Keratinocyte (primary cell): ENCODE results near the gene PIGS. TPM values are rescaled to one million over a fixed set of nuclear protein-coding genes. Genes with fewer than 3 reads are reported as not detected.

Experiments used
- DNase-seq: peaks from one replicate; pipeline ENCODE4 v3.0.0-alpha.2; 2011; ENCODE audit warnings: low read depth, missing footprints, low spot score
- FAIRE-seq: peaks from 2 replicates; lab custom pipeline; 2011; peaks lifted over from hg19 to GRCh38; lab: Jason Lieb, UNC
- H2AFZ ChIP-seq: 2 replicates; pipeline ENCODE4 v1.6.0; 2012; ENCODE audit warnings: low read length, control low read depth, inconsistent platforms; ENCODE audit not compliant: control insufficient read depth
- H3K27ac ChIP-seq: 2 replicates; pipeline ENCODE4 v1.5.1; 2011; ENCODE audit warnings: low read length; ENCODE audit not compliant: control insufficient read depth, insufficient read depth
- H3K27me3 ChIP-seq: 3 replicates; pipeline ENCODE4 v1.6.0; 2011; ENCODE audit warnings: low read length; ENCODE audit not compliant: control insufficient read depth, insufficient read depth; ENCODE audit errors: extremely low read depth
- H3K36me3 ChIP-seq, 2 experiments: 2 replicates in 1 of 2; 3 replicates in 1 of 2; pipeline ENCODE4 v1.5.1; 2011; ENCODE audit warnings: low read length in 2 of 2, mild to moderate bottlenecking in 1 of 2; ENCODE audit not compliant: control insufficient read depth in 2 of 2, insufficient read depth in 2 of 2; ENCODE audit errors: extremely low read depth in 1 of 2
- H3K4me1 ChIP-seq: 3 replicates; pipeline ENCODE4 v1.5.1; 2011; ENCODE audit warnings: low read length; ENCODE audit not compliant: control insufficient read depth, insufficient read depth; ENCODE audit errors: extremely low read depth
- H3K4me2 ChIP-seq: 3 replicates; pipeline ENCODE4 v1.6.0; 2011; ENCODE audit warnings: low read depth, low read length; ENCODE audit not compliant: control insufficient read depth, insufficient read depth; ENCODE audit errors: extremely low read depth
- H3K4me3 ChIP-seq, 3 experiments: fragments of 200-600 bp in 1 of 3; sonication (generic) in 1 of 3; 2 replicates in 2 of 3; 3 replicates in 1 of 3; pipeline ENCODE4 v1.5.1; 2011 to 2016; ENCODE audit warnings: low read length in 3 of 3, mild to moderate bottlenecking in 3 of 3, control low read depth in 2 of 3, inconsistent platforms in 1 of 3, low read depth in 1 of 3, mixed read lengths in 1 of 3, mixed run types in 1 of 3, moderate library complexity in 1 of 3; ENCODE audit not compliant: control insufficient read depth in 2 of 3, insufficient read depth in 2 of 3; ENCODE audit errors: extremely low read depth in 1 of 3
- H3K79me2 ChIP-seq: 2 replicates; pipeline ENCODE4 v1.6.0; 2012; ENCODE audit warnings: low read length; ENCODE audit not compliant: control insufficient read depth, insufficient read depth
- H3K9ac ChIP-seq: 3 replicates; pipeline ENCODE4 v1.6.0; 2011; ENCODE audit warnings: low read length; ENCODE audit not compliant: control insufficient read depth, insufficient read depth; ENCODE audit errors: extremely low read depth
- H3K9me1 ChIP-seq: 3 replicates; pipeline ENCODE4 v1.6.0; 2011; ENCODE audit warnings: low read length; ENCODE audit not compliant: control insufficient read depth, insufficient read depth; ENCODE audit errors: extremely low read depth
- H3K9me3 ChIP-seq: 2 replicates; pipeline ENCODE4 v1.5.1; 2012; ENCODE audit warnings: low read depth, low read length; ENCODE audit not compliant: control insufficient read depth
- H4K20me1 ChIP-seq: 3 replicates; pipeline ENCODE4 v1.6.0; 2011; ENCODE audit warnings: low read length; ENCODE audit not compliant: control insufficient read depth, insufficient read depth; ENCODE audit errors: extremely low read depth
- EZH2 ChIP-seq: IDR thresholded peaks from one replicate; pipeline ENCODE4 v1.6.1; 2012; ENCODE audit warnings: inconsistent platforms, mild to moderate bottlenecking, low read length, moderate library complexity
- dilution Hi-C: fragments of 300-500 bp; cut with MboI; formaldehyde crosslinking; loops from one replicate; pipeline ENCODE4 v1.7.0; 2020; ENCODE audit warnings: low sequenced_read_pairs; ENCODE audit not compliant: extremely low pct_ligation_motif_present
- polyA plus RNA-seq, 5 experiments: library from polyadenylated mRNA; depleted of rRNA in 3 of 5; stranded (reverse) in 3 of 5; stranded (forward) in 1 of 5; unstranded in 1 of 5; fragments of >200 nt; gene quantifications; 1 replicate in 1 of 5; 2 replicates in 3 of 5; 3 replicates in 1 of 5; pipeline versions ENCODE4 v1.2.1 to v1.2.3, GENCODE V29; 2011 to 2012; ENCODE audit warnings: missing spikeins in 2 of 5, low read depth in 1 of 5, low replicate concordance in 1 of 5
- TF ChIP-seq, protein P1 (sequence below), 3 experiments: IDR thresholded peaks in 1 of 3; conservative IDR thresholded peaks in 1 of 3; optimal IDR thresholded peaks in 1 of 3; 2 replicates in 2 of 3; 3 replicates in 1 of 3; pipeline versions ENCODE3 to v1.5.1; 2011; ENCODE audit warnings: low read length in 3 of 3, mild to moderate bottlenecking in 3 of 3, moderate library complexity in 2 of 3, control low read depth in 1 of 3, inconsistent platforms in 1 of 3; ENCODE audit not compliant: insufficient read depth in 2 of 3; ENCODE audit errors: extremely low read depth in 1 of 3

PIGS gene
- polyA plus RNA-seq, 1 donor (not counting 4 experiments of a cell fraction or from before 2014, with no cell fraction given), result 33.6 TPM

DNA sequence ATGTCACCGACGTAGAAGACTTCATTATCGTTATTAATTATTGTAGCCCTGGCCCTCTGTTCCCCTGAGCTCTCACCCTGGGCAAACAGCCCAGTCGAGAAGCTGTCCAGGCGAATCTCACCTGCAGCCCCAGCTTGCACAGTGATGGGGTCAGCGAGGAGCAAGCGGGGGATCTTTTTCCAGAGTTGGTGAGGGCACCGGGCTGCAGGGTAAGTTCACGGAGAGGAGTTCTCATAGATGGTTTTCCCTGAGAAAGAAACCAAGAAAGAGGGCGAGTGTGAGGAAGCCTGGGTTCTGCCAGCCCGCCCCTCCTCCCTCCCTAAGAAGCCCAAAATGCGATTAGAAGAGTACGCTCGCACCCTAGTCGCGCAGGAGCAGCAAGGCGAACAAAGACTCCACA is 27.1 kb upstream of the PIGS start:
- Histone ChIP-seq H3K27me3 (no peaks in the 10 kb centered on the region), H3K27ac (peak overlapping the region; percentile 95), H3K4me2 (peak overlapping the region; percentile 74), H3K9ac (peak overlapping the region; percentile 93), H4K20me1 (no peaks in the 10 kb centered on the region), H3K79me2 (peaks cover 6% of the 10 kb centered on the region), H3K4me1 (peaks cover 18% of the 10 kb centered on the region), H3K9me3 (no peaks in the 10 kb centered on the region), H3K9me1 (no peaks in the 10 kb centered on the region), H3K36me3 (peaks cover 0 to under 1% of the 10 kb centered on the region in 2 experiments), H2AFZ (peak overlapping the region; percentile 86), H3K4me3 (peak overlapping the region; percentile 64 to 89 (median 89))
- FAIRE-seq (no peak), DNase-seq (no peak)
- TF ChIP-seq, protein P1, sequence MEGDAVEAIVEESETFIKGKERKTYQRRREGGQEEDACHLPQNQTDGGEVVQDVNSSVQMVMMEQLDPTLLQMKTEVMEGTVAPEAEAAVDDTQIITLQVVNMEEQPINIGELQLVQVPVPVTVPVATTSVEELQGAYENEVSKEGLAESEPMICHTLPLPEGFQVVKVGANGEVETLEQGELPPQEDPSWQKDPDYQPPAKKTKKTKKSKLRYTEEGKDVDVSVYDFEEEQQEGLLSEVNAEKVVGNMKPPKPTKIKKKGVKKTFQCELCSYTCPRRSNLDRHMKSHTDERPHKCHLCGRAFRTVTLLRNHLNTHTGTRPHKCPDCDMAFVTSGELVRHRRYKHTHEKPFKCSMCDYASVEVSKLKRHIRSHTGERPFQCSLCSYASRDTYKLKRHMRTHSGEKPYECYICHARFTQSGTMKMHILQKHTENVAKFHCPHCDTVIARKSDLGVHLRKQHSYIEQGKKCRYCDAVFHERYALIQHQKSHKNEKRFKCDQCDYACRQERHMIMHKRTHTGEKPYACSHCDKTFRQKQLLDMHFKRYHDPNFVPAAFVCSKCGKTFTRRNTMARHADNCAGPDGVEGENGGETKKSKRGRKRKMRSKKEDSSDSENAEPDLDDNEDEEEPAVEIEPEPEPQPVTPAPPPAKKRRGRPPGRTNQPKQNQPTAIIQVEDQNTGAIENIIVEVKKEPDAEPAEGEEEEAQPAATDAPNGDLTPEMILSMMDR (optimal IDR thresholded peaks at IDR 0.05 in 1 of 3, IDR thresholded peaks at IDR 0.05 in 1 of 3, conservative IDR thresholded peaks at IDR 0.05 in 1 of 3; ENCODE audit: extremely low read depth in 1 of 3, insufficient read depth in 2 of 3, low read length in 3 of 3), result no peak
- TF ChIP-seq EZH2, result no peak
- dilution Hi-C loops, result no loop called here

DNA sequence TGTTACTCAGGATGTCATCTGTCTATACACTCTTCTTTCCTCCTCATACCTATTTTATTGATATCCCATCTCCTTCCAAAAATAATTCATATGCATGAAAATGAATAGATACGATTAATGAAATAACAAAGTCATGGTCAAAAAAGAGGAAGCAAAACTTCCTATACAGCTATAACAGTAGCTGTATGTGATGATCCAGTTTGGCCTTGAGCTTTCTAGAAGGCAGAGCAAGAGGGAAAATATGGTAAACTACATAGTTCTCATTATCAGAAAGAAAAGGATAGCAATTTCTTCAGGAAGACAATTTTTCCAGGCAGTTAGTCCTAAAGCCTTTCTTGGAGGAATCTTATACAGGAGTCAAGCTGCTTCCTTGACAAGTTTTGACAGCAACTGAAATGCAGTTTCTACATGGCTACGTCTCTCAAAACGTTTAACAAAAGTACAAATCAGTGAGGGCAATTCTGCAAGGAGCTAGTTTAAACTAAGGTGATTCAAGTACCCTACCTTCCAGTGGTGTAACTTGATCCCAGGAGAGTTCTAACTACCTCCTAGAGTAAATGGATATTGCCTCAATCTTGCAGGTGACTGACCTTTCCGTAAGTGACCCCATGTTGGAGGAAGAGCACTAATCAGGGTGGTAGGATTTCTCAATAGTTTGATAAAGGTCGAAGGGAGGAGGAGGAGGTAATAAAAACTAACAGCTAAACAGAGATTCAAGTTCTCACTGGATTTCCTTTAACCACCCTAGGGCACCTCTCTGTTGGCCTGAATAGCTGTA is 26.5 kb upstream of the PIGS start:
- Histone ChIP-seq H3K9me3 (no peaks in the 10 kb centered on the region), H3K27me3 (no peaks in the 10 kb centered on the region), H3K9ac (peak overlapping the region; percentile 93), H3K4me2 (peak overlapping the region; percentile 74), H4K20me1 (no peaks in the 10 kb centered on the region), H3K4me3 (peak overlapping the region; percentile 64 to 89 (median 89)), H3K36me3 (peaks cover 0 to 6% of the 10 kb centered on the region in 2 experiments), H2AFZ (no peak overlapping the region), H3K27ac (peak overlapping the region; percentile 95), H3K79me2 (peaks cover 6% of the 10 kb centered on the region), H3K9me1 (no peaks in the 10 kb centered on the region), H3K4me1 (peaks cover 18% of the 10 kb centered on the region)
- TF ChIP-seq, protein P1 (optimal IDR thresholded peaks at IDR 0.05 in 1 of 3, IDR thresholded peaks at IDR 0.05 in 1 of 3, conservative IDR thresholded peaks at IDR 0.05 in 1 of 3; ENCODE audit: extremely low read depth in 1 of 3, insufficient read depth in 2 of 3, low read length in 3 of 3), result no peak
- no peak for TF ChIP-seq EZH2
- FAIRE-seq, result no peak
- dilution Hi-C loops, result no loop called here
- no peak for DNase-seq
